ENCODE measurements around the gene MYOZ2. TPM values are rescaled to one million over a fixed set of nuclear protein-coding genes. Genes with fewer than 3 reads are reported as not detected.

MYOZ2 gene
- total and polyA plus RNA-seq, 2 of the 13 experiments (the other 11 are each of a cell fraction or from before 2014, with no cell fraction given), result 0.03 TPM; not detected in 1

GRCh38 chr4:119212964-119213606, 77.5 kb downstream of the MYOZ2 start (continued):
- 0 out of 2 replicates have a peak, but pooled peaks have one; percentile 78 for TF ChIP-seq ZNF737 (CRISPR knock-in tag; IDR thresholded peaks at IDR 0.05; ENCODE audit: borderline replicate concordance)
- no peak for TF ChIP-seq ETV5 (CRISPR knock-in tag; IDR thresholded peaks at IDR 0.05; ENCODE audit: borderline replicate concordance)
- TF ChIP-seq RFX1 (IDR thresholded peaks at IDR 0.05), result no peak
- no peak for TF ChIP-seq ZNF713 (CRISPR knock-in tag; IDR thresholded peaks at IDR 0.05)
- TF ChIP-seq CSRNP2 (CRISPR knock-in tag; conservative IDR thresholded peaks at IDR 0.05; ENCODE audit: low read depth), result no peak
- no peak for TF ChIP-seq KDM1A (CRISPR knock-in tag; IDR thresholded peaks at IDR 0.05)
- peak; percentile 77; the same call in 1 of the 2 replicates for TF ChIP-seq ZNF670 (CRISPR knock-in tag; IDR thresholded peaks at IDR 0.05; ENCODE audit: borderline replicate concordance)
- no peak for TF ChIP-seq ATRX (CRISPR knock-in tag; IDR thresholded peaks at IDR 0.05; ENCODE audit: borderline replicate concordance)
- no peak for TF ChIP-seq SIX4 (CRISPR knock-in tag; IDR thresholded peaks at IDR 0.05)
- no peak for TF ChIP-seq ZSCAN9 (CRISPR knock-in tag; IDR thresholded peaks at IDR 0.05; ENCODE audit: borderline replicate concordance)
- peak; percentile 79 for TF ChIP-seq CTCF (CRISPR knock-in tag; IDR thresholded peaks at IDR 0.05)
- TF ChIP-seq AHR (CRISPR knock-in tag; IDR thresholded peaks at IDR 0.05), result no peak
- TF ChIP-seq SALL2 (CRISPR knock-in tag; IDR thresholded peaks at IDR 0.05), result no peak; the same call in 1 of the 2 replicates
- no peak for TF ChIP-seq NFYC (CRISPR knock-in tag; IDR thresholded peaks at IDR 0.05)
- TF ChIP-seq ZNF296 (CRISPR knock-in tag; conservative IDR thresholded peaks at IDR 0.05), result no peak
- TF ChIP-seq RARA (CRISPR knock-in tag; IDR thresholded peaks at IDR 0.05), result peak; percentile 17; the same call in 1 of the 2 replicates
- TF ChIP-seq ZNF264 (CRISPR knock-in tag; IDR thresholded peaks at IDR 0.05), result 0 out of 2 replicates have a peak, but pooled peaks have one; percentile 49
- no peak for TF ChIP-seq NFE2 (CRISPR knock-in tag; IDR thresholded peaks at IDR 0.05)
- no peak for TF ChIP-seq SP1 (IDR thresholded peaks at IDR 0.05)
- no peak for TF ChIP-seq SP1 (CRISPR knock-in tag; IDR thresholded peaks at IDR 0.05)
- peak; percentile 53; the same call in 1 of the 2 replicates for TF ChIP-seq ZNF772 (CRISPR knock-in tag; IDR thresholded peaks at IDR 0.05)
- no peak for TF ChIP-seq ETS1 (CRISPR knock-in tag; IDR thresholded peaks at IDR 0.05)
- TF ChIP-seq GATAD1 (CRISPR knock-in tag; IDR thresholded peaks at IDR 0.05), result no peak; the same call in 1 of the 2 replicates
- no peak for TF ChIP-seq ZNF253 (CRISPR knock-in tag; IDR thresholded peaks at IDR 0.05; ENCODE audit: borderline replicate concordance)
- TF ChIP-seq MTF2 (CRISPR knock-in tag; IDR thresholded peaks at IDR 0.05; ENCODE audit: borderline replicate concordance), result no peak
- no peak for TF ChIP-seq FLYWCH1 (CRISPR knock-in tag; IDR thresholded peaks at IDR 0.05)
- no peak for TF ChIP-seq ZNF530 (CRISPR knock-in tag; IDR thresholded peaks at IDR 0.05; ENCODE audit: low read depth)
- TF ChIP-seq ATF5 (CRISPR knock-in tag; IDR thresholded peaks at IDR 0.05; ENCODE audit: low read depth), result no peak
- peak; percentile 71; the same call in 1 of the 2 replicates for TF ChIP-seq ZBTB42 (CRISPR knock-in tag; IDR thresholded peaks at IDR 0.05)

Measured in HepG2 (cell line).